ENCODE data around the gene XPO6.
"Not testable (repeated sequence)": the region's sequence is repeated elsewhere in the genome, so short reads cannot be mapped to it uniquely, and the experiment has no call there.

Gene XPO6

DNA sequence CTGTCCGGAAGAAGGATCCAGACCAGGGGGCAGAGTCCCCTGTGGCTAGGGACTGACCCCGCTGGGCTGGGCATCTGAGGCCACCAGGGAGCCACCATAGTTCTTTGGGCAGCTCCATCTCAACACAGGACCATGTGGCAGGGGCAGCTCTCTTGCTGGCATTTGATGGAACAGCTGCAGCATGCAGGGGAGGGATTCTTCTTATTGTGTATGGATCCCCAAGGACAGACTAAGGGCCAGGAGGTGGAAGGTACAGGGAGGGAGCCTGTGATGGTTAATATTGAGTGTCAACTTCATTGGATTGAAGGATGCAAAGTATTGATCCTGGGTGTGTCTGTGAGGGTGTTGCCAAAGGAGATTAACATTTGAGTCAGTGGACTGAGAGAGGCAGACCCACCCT lies 37.7 kb upstream of the XPO6 start:
- 83 to 93% methylated on average over 1 to 2 of the region's 2 CpGs for WGBS, 2 experiments (ENCODE audit: insufficient coverage in 2 of 2)

DNA sequence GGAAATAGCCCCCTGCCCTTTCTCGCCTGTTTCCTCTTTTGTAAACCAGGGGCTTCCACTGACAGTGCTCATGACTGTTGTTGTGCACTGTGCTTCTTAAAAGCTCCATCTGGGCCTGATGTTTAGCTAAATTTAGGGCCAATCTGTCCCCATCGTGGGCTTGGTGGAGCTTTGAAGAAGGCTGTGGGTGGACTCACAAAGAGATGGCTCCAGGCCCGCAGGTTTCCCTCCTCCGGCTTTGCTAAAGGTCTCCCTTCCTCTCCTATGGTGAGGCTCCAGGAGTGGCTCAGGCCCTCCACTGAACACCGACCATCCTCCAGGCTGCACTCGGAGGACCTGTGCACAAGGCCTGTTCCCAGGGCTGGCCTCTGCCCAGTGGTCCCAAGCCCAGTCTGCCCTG lies 30.2 kb upstream of the XPO6 start:
- Histone ChIP-seq H3K9me3 (ENCODE audit: control insufficient read depth, low read length) (no peaks in the 10 kb centered on the region), H3K4me1 (ENCODE audit: control insufficient read depth, insufficient read depth, low read length, poor library complexity, severe bottlenecking) (no peaks in the 10 kb centered on the region), H3K36me3 (ENCODE audit: control insufficient read depth, insufficient read depth, low read length) (no peaks in the 10 kb centered on the region), H3K27ac (ENCODE audit: low read depth, low read length, severe bottlenecking) (no peak overlapping the region), H3K4me3 (ENCODE audit: extremely low read depth, insufficient read depth, low read length, poor library complexity, severe bottlenecking) (no peak overlapping the region)
- WGBS, 2 experiments (ENCODE audit: insufficient coverage in 2 of 2): 93 to 96% methylated on average over 4 to 6 of the region's 6 CpGs

More for the DNA sequence above, 37.7 kb upstream of the XPO6 start:
- not testable (repeated sequence) for H3K27ac ChIP-seq (ENCODE audit: low read depth, low read length, severe bottlenecking); H3K36me3 ChIP-seq (ENCODE audit: control insufficient read depth, insufficient read depth, low read length); H3K4me3 ChIP-seq (ENCODE audit: extremely low read depth, insufficient read depth, low read length, poor library complexity, severe bottlenecking); H3K4me1 ChIP-seq (ENCODE audit: control insufficient read depth, insufficient read depth, low read length, poor library complexity, severe bottlenecking); H3K9me3 ChIP-seq (ENCODE audit: control insufficient read depth, low read length)

DNA sequence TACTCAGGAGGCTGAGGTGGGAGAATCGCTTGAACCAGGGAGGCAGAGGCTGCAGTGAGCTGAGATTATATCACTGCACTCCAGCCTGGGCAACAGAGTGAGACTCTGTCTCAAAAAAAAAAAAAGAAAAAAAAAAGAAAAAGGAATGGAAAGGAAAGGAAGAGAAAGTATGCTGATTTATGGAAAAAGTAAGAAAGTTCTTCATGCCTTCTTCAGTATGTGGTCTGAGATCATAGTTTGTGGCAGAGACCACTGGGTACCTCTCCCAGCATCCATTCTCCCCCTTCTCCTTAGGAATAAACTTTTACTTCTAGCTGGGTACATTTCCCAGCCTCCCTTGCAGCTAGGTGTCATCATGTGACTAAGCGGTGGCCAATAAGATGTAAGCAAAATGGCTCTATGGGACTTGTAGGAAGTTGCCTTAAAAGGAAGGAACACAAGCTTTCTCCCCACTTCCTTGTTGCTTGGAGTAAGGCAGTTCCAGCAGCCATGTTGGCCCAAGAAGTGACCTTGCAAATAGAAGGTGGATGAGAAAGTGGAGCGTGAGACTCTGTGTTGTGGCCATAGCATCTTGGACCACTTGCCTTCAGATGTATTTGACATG lies 26.1 kb upstream of the XPO6 start:
- 100% methylated on average over 1 of the region's 3 CpGs for WGBS, 2 experiments (ENCODE audit: insufficient coverage in 2 of 2)
- no peak overlapping the region for H3K27ac ChIP-seq (ENCODE audit: low read depth, low read length, severe bottlenecking)
- no peak overlapping the region for H3K4me3 ChIP-seq (ENCODE audit: extremely low read depth, insufficient read depth, low read length, poor library complexity, severe bottlenecking)
- H3K9me3 ChIP-seq (ENCODE audit: control insufficient read depth, low read length): no peaks in the 10 kb centered on the region
- no peaks in the 10 kb centered on the region for H3K4me1 ChIP-seq (ENCODE audit: control insufficient read depth, insufficient read depth, low read length, poor library complexity, severe bottlenecking)
- H3K36me3 ChIP-seq (ENCODE audit: control insufficient read depth, insufficient read depth, low read length): no peaks in the 10 kb centered on the region

DNA sequence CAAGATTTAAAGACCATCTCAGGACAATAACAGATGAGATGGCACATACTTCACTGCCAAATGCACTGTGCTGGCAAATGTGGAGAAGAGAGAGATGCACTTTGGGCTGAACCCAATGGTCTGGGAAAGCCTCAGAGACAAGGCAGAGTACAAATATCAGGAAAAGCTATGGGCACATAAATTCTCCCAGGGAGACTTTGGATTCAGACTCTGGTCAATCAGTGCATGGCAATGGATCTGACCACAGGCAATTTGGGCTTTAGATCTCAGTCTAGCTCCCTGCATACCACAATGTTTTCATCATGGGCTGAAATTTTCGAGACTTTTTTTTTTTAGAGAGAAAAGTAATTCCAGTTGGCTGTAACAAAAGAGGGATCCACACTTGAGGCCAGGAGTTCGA lies 20.0 kb upstream of the XPO6 start:
- H3K36me3 ChIP-seq (ENCODE audit: control insufficient read depth, insufficient read depth, low read length): no peaks in the 10 kb centered on the region
- no peaks in the 10 kb centered on the region for H3K9me3 ChIP-seq (ENCODE audit: control insufficient read depth, low read length)
- no peak overlapping the region for H3K27ac ChIP-seq (ENCODE audit: low read depth, low read length, severe bottlenecking)
- no peaks in the 10 kb centered on the region for H3K4me1 ChIP-seq (ENCODE audit: control insufficient read depth, insufficient read depth, low read length, poor library complexity, severe bottlenecking)
- WGBS, 2 experiments (ENCODE audit: insufficient coverage in 2 of 2): 67% methylated on average over 1 of the region's 2 CpGs; no CpG with 5 or more reads in 1 of the 2 experiments
- no peak overlapping the region for H3K4me3 ChIP-seq (ENCODE audit: extremely low read depth, insufficient read depth, low read length, poor library complexity, severe bottlenecking)

DNA sequence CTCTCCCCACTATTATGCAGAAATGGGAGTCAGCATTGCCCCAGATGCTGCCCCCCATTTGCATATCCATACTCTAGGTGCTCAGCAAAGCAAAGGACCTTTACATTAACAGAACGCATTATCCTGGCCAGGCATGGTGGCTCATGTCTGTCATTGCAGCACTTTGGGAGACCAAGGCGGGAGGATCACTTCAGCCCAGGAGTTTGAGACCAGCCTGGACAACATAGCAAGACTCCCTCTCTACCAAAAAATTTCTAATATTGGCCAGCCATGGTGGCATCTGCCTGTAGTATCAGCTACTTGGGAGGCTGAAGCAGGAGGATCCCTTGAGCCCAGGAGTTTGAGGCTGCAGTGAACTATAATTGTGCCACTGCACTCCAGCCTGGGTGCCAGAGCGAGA lies 12.1 kb upstream of the XPO6 start:
- not testable (repeated sequence) for H3K27ac ChIP-seq (ENCODE audit: low read depth, low read length, severe bottlenecking); H3K4me1 ChIP-seq (ENCODE audit: control insufficient read depth, insufficient read depth, low read length, poor library complexity, severe bottlenecking); H3K4me3 ChIP-seq (ENCODE audit: extremely low read depth, insufficient read depth, low read length, poor library complexity, severe bottlenecking); H3K36me3 ChIP-seq (ENCODE audit: control insufficient read depth, insufficient read depth, low read length); H3K9me3 ChIP-seq (ENCODE audit: control insufficient read depth, low read length)
- 89 to 94% methylated on average over 2 to 3 of the region's 3 CpGs for WGBS, 2 experiments (ENCODE audit: insufficient coverage in 2 of 2)

DNA sequence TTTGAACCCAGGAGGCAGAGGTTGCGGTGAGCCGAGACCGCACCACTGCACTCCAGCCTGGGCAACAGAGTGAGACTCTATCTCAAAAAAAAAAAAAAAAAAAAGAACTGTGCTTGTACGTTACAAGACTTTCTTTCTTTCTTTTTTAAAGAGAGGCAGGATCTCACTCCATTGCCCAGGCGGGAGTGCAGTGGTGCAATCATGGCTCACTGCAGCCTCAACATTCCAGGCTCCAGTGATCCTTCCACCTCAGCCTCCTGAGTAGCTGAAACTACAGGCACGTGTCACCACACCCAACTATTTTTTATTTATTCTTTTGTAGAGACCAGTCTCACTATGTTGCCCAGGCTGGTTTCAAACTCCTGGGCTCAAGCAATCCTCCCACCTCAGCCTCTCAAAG lies 8.0 kb upstream of the XPO6 start:
- H3K4me3 ChIP-seq (ENCODE audit: extremely low read depth, insufficient read depth, low read length, poor library complexity, severe bottlenecking); H3K36me3 ChIP-seq (ENCODE audit: control insufficient read depth, insufficient read depth, low read length): not testable (repeated sequence)
- WGBS, 2 experiments (ENCODE audit: insufficient coverage in 2 of 2): 96 to 97% methylated on average over 4 to 5 of the region's 6 CpGs

DNA sequence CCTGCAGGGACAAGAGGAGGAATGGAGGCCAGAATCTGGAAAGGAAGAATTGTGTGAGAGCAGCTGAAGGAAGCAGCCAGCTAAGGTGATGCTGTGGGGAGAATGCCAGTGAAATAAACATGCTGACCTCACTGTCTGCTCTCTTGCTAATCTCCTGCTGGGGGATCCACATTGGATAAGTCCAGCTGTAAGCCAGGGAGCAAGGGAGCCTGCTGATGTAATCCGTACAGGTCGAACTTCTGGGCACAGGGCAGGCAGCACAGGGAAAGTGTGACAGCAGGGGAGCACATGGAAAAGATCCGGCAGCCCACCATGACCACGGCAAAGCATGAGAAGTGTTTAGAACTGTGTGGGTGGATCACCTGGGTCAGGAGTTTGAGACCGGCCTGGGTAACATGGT lies 7.5 kb upstream of the XPO6 start:
- Histone ChIP-seq H3K36me3 (ENCODE audit: control insufficient read depth, insufficient read depth, low read length) (no peaks in the 10 kb centered on the region), H3K4me1 (ENCODE audit: control insufficient read depth, insufficient read depth, low read length, poor library complexity, severe bottlenecking) (no peaks in the 10 kb centered on the region)

More for the DNA sequence above, 8.0 kb upstream of the XPO6 start:
- H3K9me3 ChIP-seq (ENCODE audit: control insufficient read depth, low read length); H3K27ac ChIP-seq (ENCODE audit: low read depth, low read length, severe bottlenecking); H3K4me1 ChIP-seq (ENCODE audit: control insufficient read depth, insufficient read depth, low read length, poor library complexity, severe bottlenecking): not testable (repeated sequence)

DNA sequence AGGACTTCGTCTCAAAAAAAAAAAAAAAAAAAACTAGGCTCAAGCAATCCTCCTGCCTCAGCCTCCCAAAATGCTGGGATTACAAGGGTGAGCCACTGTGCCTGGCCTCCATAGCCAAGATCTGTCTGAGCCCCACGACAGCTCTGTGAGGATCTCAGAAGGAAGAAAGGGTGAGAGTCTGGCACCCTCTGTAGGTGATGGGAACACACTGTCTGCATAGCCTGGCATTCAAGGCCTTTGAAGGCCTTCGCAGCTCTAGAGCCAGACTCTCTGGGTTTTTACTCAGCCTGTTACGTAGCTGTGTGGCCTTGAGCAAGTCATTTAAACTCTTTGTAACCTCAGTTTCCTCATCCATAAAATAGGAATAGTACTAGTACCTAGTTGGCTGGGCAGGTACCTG lies 6.3 kb upstream of the XPO6 start:
- WGBS, 2 experiments (ENCODE audit: insufficient coverage in 2 of 2): 72 to 81% methylated on average over 2 to 3 of the region's 4 CpGs
- peaks cover 4% of the 10 kb centered on the region for H3K4me1 ChIP-seq (ENCODE audit: control insufficient read depth, insufficient read depth, low read length, poor library complexity, severe bottlenecking)
- no peaks in the 10 kb centered on the region for H3K36me3 ChIP-seq (ENCODE audit: control insufficient read depth, insufficient read depth, low read length)
- no peaks in the 10 kb centered on the region for H3K9me3 ChIP-seq (ENCODE audit: control insufficient read depth, low read length)
- no peak overlapping the region for H3K4me3 ChIP-seq (ENCODE audit: extremely low read depth, insufficient read depth, low read length, poor library complexity, severe bottlenecking)
- H3K27ac ChIP-seq (ENCODE audit: low read depth, low read length, severe bottlenecking): no peak overlapping the region

More for the DNA sequence above, 7.5 kb upstream of the XPO6 start:
- Histone ChIP-seq H3K27ac (ENCODE audit: low read depth, low read length, severe bottlenecking) (no peak overlapping the region), H3K9me3 (ENCODE audit: control insufficient read depth, low read length) (no peaks in the 10 kb centered on the region), H3K4me3 (ENCODE audit: extremely low read depth, insufficient read depth, low read length, poor library complexity, severe bottlenecking) (no peak overlapping the region)
- 80 to 87% methylated on average over 4 to 5 of the region's 5 CpGs for WGBS, 2 experiments (ENCODE audit: insufficient coverage in 2 of 2)

DNA sequence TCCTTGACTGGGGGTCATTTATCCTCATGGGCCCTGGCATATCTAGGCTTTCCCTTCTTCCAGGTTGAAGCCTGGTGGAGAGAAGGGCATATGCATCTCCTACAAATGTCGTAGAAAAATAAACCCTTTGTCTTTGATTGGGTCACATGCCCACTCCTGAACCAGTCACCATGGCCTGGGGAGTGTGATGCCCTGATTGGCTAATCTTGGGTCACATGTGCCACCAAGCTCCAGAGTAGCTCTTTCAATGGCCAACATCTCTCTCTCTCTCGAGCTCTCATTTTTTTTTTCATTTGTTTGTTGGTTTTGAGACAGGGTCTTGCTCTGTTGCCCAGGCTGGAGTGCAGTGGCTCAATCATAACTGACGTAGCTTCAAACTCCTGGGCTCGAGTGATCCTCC lies 5.6 kb upstream of the XPO6 start:
- no peak overlapping the region for H3K27ac ChIP-seq (ENCODE audit: low read depth, low read length, severe bottlenecking)
- H3K4me1 ChIP-seq (ENCODE audit: control insufficient read depth, insufficient read depth, low read length, poor library complexity, severe bottlenecking): peaks cover 4% of the 10 kb centered on the region
- WGBS, 2 experiments (ENCODE audit: insufficient coverage in 2 of 2): 89 to 92% methylated on average over 1 to 2 of the region's 4 CpGs
- H3K4me3 ChIP-seq (ENCODE audit: extremely low read depth, insufficient read depth, low read length, poor library complexity, severe bottlenecking): no peak overlapping the region
- H3K9me3 ChIP-seq (ENCODE audit: control insufficient read depth, low read length): no peaks in the 10 kb centered on the region
- no peaks in the 10 kb centered on the region for H3K36me3 ChIP-seq (ENCODE audit: control insufficient read depth, insufficient read depth, low read length)

DNA sequence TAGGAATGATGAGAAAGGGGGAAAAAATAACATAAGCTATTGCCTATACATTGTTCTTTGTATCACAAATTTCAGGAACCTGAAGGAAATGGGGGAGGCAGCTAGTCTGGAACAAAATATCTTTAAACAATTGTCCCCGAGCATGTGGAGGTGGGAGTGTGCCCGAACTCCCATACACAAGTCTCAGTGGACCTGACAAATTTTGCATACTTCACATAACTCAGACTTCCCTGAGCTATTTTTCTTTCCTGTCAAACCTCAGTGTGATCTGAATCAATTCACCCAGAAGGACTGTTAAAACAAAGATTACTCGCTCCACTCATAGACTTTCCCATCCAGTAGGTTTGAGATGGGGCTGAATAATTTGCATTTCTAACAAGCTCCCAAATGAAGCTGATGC lies 1.6 kb upstream of the XPO6 start:
- 86 to 94% methylated on average over 1 to 2 of the region's 3 CpGs for WGBS, 2 experiments (ENCODE audit: insufficient coverage in 2 of 2)
- Histone ChIP-seq H3K4me1 (ENCODE audit: control insufficient read depth, insufficient read depth, low read length, poor library complexity, severe bottlenecking) (peaks cover 4% of the 10 kb centered on the region), H3K4me3 (ENCODE audit: extremely low read depth, insufficient read depth, low read length, poor library complexity, severe bottlenecking) (no peak overlapping the region), H3K9me3 (ENCODE audit: control insufficient read depth, low read length) (no peaks in the 10 kb centered on the region), H3K27ac (ENCODE audit: low read depth, low read length, severe bottlenecking) (peak overlapping the region; percentile 16), H3K36me3 (ENCODE audit: control insufficient read depth, insufficient read depth, low read length) (peaks cover 16% of the 10 kb centered on the region)

DNA sequence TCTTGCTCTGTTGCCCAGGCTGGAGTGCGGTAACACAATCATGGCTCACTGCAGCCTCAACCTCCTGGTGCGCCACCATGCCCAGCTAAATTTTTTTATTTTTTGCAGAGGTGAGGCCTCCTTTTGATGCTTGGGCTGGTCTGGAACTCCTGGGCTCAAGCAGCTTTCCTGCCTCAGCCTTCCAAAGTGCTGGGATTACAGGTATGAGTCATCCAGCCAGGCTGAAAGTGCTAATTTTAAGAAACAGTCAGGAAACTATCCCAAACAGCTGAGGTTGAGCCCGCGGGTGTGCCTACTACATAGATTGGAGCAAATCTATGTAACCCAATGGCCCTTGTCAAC lies 738 bp upstream of the XPO6 start:
- no peaks in the 10 kb centered on the region for H3K9me3 ChIP-seq (ENCODE audit: control insufficient read depth, low read length)
- H3K4me1 ChIP-seq (ENCODE audit: control insufficient read depth, insufficient read depth, low read length, poor library complexity, severe bottlenecking): peaks cover 4% of the 10 kb centered on the region
- peaks cover 25% of the 10 kb centered on the region for H3K36me3 ChIP-seq (ENCODE audit: control insufficient read depth, insufficient read depth, low read length)
- 74 to 85% methylated on average over 3 to 4 of the region's 4 CpGs for WGBS, 2 experiments (ENCODE audit: insufficient coverage in 2 of 2)
- peak overlapping the region; percentile 81 for H3K27ac ChIP-seq (ENCODE audit: low read depth, low read length, severe bottlenecking)
- H3K4me3 ChIP-seq (ENCODE audit: extremely low read depth, insufficient read depth, low read length, poor library complexity, severe bottlenecking): peak overlapping the region; percentile 71
